ENCODE measurements around the gene TMBIM1. TPM values are rescaled to one million over a fixed set of nuclear protein-coding genes. Genes with fewer than 3 reads are reported as not detected.
A peak's percentile ranks its signal among the peaks of the same experiment; 100 is the strongest.

TMBIM1 gene
- total and polyA plus RNA-seq, 9 of the 15 experiments (the other 6 are each of a cell fraction or from before 2014, with no cell fraction given), result 14.2 to 105 (median 47.0) TPM

DNA sequence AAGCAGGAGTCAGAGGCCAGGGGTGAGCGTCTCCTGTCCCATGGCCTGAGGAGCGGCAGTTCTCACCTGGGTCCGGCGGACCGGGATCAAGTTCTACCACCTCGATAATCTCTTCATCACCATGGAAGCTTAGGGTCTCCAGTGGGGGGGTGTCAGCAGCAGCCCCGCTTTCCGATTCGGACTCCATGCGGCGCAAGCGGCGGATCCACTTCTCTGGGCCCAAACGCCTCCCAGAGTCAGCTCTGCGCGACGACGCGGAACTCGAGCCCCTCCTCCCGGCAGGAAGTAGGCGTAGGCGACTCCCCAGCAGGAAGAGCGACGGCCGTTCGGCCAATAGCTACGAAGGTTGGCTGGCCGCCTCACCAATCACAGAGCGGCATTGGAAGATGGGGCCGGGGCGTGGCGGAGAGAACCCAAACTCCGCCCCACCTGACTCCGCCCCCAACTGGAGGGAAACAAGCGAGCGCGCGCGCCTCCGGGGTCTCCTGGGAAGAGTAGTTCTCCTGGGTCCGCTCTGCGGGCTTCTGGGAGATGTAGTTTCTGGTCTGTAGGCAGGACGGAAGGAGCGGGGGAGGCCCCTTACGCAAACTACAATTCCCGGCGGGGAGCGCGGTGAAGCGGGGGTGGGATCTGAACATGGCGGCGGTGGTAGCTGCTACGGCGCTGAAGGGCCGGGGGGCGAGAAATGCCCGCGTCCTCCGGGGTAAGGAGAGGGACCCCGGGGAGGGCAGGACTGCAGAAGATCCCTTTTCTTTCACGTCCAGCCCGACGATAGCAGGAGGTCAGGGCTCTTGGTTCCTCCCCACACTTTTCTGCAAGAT lies 22.2 kb downstream of the TMBIM1 start, which contains the start of the genes AAMP and PNKD (continued):
- TF ChIP-seq, protein P1, sequence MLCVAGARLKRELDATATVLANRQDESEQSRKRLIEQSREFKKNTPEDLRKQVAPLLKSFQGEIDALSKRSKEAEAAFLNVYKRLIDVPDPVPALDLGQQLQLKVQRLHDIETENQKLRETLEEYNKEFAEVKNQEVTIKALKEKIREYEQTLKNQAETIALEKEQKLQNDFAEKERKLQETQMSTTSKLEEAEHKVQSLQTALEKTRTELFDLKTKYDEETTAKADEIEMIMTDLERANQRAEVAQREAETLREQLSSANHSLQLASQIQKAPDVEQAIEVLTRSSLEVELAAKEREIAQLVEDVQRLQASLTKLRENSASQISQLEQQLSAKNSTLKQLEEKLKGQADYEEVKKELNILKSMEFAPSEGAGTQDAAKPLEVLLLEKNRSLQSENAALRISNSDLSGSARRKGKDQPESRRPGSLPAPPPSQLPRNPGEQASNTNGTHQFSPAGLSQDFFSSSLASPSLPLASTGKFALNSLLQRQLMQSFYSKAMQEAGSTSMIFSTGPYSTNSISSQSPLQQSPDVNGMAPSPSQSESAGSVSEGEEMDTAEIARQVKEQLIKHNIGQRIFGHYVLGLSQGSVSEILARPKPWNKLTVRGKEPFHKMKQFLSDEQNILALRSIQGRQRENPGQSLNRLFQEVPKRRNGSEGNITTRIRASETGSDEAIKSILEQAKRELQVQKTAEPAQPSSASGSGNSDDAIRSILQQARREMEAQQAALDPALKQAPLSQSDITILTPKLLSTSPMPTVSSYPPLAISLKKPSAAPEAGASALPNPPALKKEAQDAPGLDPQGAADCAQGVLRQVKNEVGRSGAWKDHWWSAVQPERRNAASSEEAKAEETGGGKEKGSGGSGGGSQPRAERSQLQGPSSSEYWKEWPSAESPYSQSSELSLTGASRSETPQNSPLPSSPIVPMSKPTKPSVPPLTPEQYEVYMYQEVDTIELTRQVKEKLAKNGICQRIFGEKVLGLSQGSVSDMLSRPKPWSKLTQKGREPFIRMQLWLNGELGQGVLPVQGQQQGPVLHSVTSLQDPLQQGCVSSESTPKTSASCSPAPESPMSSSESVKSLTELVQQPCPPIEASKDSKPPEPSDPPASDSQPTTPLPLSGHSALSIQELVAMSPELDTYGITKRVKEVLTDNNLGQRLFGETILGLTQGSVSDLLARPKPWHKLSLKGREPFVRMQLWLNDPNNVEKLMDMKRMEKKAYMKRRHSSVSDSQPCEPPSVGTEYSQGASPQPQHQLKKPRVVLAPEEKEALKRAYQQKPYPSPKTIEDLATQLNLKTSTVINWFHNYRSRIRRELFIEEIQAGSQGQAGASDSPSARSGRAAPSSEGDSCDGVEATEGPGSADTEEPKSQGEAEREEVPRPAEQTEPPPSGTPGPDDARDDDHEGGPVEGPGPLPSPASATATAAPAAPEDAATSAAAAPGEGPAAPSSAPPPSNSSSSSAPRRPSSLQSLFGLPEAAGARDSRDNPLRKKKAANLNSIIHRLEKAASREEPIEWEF (CRISPR knock-in tag; IDR thresholded peaks at IDR 0.05), result no peak
- TF ChIP-seq FUS (optimal IDR thresholded peaks at IDR 0.05; ENCODE audit: low read depth, low read length) (no peak), ZNF57 (CRISPR knock-in tag; IDR thresholded peaks at IDR 0.05) (no peak), RAD51 (IDR thresholded peaks at IDR 0.05; ENCODE audit: borderline replicate concordance, low read depth) (peak; percentile 25; the same call in 1 of the 2 replicates), RBM34 (IDR thresholded peaks at IDR 0.05; ENCODE audit: borderline replicate concordance, insufficient read depth, low read length) (no peak), ZNF263 (CRISPR knock-in tag; IDR thresholded peaks at IDR 0.05; ENCODE audit: borderline replicate concordance) (0 out of 2 replicates have a peak, but pooled peaks have one; percentile 50), ZNF785 (CRISPR knock-in tag; IDR thresholded peaks at IDR 0.05) (no peak), ZNF146 (CRISPR knock-in tag; IDR thresholded peaks at IDR 0.05; ENCODE audit: unreplicated experiment) (no peak), ZEB2 (IDR thresholded peaks at IDR 0.05) (no peak), HMGN3 (IDR thresholded peaks at IDR 0.05; ENCODE audit: borderline replicate concordance, extremely low read depth, insufficient read length, low read depth, low read length) (no peak), ZNF217 (CRISPR knock-in tag; IDR thresholded peaks at IDR 0.05) (no peak), ZFP30 (CRISPR knock-in tag; IDR thresholded peaks at IDR 0.05; ENCODE audit: borderline replicate concordance) (no peak), SMC3 (conservative IDR thresholded peaks at IDR 0.05; ENCODE audit: insufficient read depth, low read depth, low read length) (no peak), HDAC8 (tag; IDR thresholded peaks at IDR 0.05) (no peak), IRF9 (tag; IDR thresholded peaks at IDR 0.05) (no peak), MTF1 (CRISPR knock-in tag; IDR thresholded peaks at IDR 0.05; ENCODE audit: borderline replicate concordance) (no peak), MCM5 (IDR thresholded peaks at IDR 0.05; ENCODE audit: low read depth) (no peak)
- TF ChIP-seq, protein P2, sequence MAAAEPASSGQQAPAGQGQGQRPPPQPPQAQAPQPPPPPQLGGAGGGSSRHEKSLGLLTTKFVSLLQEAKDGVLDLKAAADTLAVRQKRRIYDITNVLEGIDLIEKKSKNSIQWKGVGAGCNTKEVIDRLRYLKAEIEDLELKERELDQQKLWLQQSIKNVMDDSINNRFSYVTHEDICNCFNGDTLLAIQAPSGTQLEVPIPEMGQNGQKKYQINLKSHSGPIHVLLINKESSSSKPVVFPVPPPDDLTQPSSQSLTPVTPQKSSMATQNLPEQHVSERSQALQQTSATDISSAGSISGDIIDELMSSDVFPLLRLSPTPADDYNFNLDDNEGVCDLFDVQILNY (CRISPR knock-in tag; IDR thresholded peaks at IDR 0.05), result no peak
- TF ChIP-seq, protein P3, sequence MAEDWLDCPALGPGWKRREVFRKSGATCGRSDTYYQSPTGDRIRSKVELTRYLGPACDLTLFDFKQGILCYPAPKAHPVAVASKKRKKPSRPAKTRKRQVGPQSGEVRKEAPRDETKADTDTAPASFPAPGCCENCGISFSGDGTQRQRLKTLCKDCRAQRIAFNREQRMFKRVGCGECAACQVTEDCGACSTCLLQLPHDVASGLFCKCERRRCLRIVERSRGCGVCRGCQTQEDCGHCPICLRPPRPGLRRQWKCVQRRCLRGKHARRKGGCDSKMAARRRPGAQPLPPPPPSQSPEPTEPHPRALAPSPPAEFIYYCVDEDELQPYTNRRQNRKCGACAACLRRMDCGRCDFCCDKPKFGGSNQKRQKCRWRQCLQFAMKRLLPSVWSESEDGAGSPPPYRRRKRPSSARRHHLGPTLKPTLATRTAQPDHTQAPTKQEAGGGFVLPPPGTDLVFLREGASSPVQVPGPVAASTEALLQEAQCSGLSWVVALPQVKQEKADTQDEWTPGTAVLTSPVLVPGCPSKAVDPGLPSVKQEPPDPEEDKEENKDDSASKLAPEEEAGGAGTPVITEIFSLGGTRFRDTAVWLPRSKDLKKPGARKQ (CRISPR knock-in tag; IDR thresholded peaks at IDR 0.05), result no peak
